ENCODE measurements around the gene PCSK5.

GRCh38 chr9:76396144-76396543, 505.7 kb downstream of the PCSK5 start:
- TF ChIP-seq POLR2A (IDR thresholded peaks at IDR 0.05) (no peak), CTCF (IDR thresholded peaks at IDR 0.05) (no peak)

All from adrenal gland (tissue), 5 donors.